SU-DHL-6 (cell line): ENCODE results near the gene GBA2.

Source experiments
- EZH2phosphoT487 ChIP-seq: fragments of 200-600 bp; sonication (generic), shearing (Covaris generic); conservative IDR thresholded peaks from 2 replicates; pipeline ENCODE4 v1.6.1; 2018; ENCODE audit warnings: mild to moderate bottlenecking, antibody characterized with exemption, low read length, moderate library complexity, mixed read lengths
- TF ChIP-seq, protein P1 (sequence below): fragments of 200-600 bp; sonication (generic); IDR thresholded peaks from one replicate; pipeline ENCODE4 v1.5.1; 2017; ENCODE audit warnings: antibody characterized with exemption, mild to moderate bottlenecking, low read length, moderate library complexity; ENCODE audit not compliant: insufficient read depth, poor library complexity, severe bottlenecking

DNA sequence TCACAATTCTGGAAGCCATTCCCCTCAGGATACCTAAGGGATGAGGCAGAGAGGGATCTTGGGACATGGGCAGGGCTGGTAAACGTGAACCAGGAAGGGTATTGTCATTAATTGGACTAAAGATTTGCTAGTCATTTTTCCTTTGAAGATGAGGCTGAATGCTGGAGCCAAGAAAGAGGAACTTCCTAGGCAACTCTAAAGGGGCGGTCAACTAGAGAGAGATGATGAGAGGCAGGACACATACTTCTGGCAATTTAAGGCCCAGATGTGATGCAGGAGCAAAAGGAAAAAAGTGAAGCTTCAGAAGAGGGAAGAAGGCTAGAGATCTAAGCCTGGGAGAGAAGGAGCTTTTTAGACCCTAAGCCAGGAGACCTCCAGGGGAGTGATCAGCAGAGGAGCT, 5.6 kb downstream of the GBA2 start:
- TF ChIP-seq, protein P1, sequence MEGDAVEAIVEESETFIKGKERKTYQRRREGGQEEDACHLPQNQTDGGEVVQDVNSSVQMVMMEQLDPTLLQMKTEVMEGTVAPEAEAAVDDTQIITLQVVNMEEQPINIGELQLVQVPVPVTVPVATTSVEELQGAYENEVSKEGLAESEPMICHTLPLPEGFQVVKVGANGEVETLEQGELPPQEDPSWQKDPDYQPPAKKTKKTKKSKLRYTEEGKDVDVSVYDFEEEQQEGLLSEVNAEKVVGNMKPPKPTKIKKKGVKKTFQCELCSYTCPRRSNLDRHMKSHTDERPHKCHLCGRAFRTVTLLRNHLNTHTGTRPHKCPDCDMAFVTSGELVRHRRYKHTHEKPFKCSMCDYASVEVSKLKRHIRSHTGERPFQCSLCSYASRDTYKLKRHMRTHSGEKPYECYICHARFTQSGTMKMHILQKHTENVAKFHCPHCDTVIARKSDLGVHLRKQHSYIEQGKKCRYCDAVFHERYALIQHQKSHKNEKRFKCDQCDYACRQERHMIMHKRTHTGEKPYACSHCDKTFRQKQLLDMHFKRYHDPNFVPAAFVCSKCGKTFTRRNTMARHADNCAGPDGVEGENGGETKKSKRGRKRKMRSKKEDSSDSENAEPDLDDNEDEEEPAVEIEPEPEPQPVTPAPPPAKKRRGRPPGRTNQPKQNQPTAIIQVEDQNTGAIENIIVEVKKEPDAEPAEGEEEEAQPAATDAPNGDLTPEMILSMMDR: no peak
- TF ChIP-seq EZH2phosphoT487: no peak
